HG03342 (cell line): ENCODE data around the gene SPOCK1.
A peak's percentile ranks its signal among the peaks of the same experiment; 100 is the strongest.

Experiments used
- ATAC-seq: cut with Tn5 transposase; IDR thresholded peaks from one replicate; pipeline ENCODE4 v1.9.1; 2021; ENCODE audit warnings: mild to moderate bottlenecking, moderate library complexity; ENCODE audit not compliant: unreplicated experiment

Gene SPOCK1

GRCh38 chr5:137174196-137174595, 324.9 kb downstream of the SPOCK1 start:
- ATAC-seq = no peak

GRCh38 chr5:137172258-137172657, 326.9 kb downstream of the SPOCK1 start:
- ATAC-seq = no peak

- no peak for ATAC-seq
Observed at GRCh38 chr5:137167187-137167586, 331.9 kb downstream of the SPOCK1 start.

GRCh38 chr5:137164961-137165360, 334.2 kb downstream of the SPOCK1 start:
- no peak for ATAC-seq

- ATAC-seq = no peak
Observed at GRCh38 chr5:137164536-137164935, 334.6 kb downstream of the SPOCK1 start.

GRCh38 chr5:137158691-137159090, 340.4 kb downstream of the SPOCK1 start:
- no peak for ATAC-seq

- ATAC-seq = no peak
Observed at GRCh38 chr5:137156180-137156579, 342.9 kb downstream of the SPOCK1 start.

GRCh38 chr5:137155261-137156000, 343.7 kb downstream of the SPOCK1 start:
- ATAC-seq = no peak

GRCh38 chr5:137152616-137153015, 346.5 kb downstream of the SPOCK1 start:
- no peak for ATAC-seq

- ATAC-seq = no peak
Observed at GRCh38 chr5:137148655-137149054, 350.5 kb downstream of the SPOCK1 start.

- no peak for ATAC-seq
Observed at GRCh38 chr5:137148159-137148558, 351.0 kb downstream of the SPOCK1 start.

GRCh38 chr5:137147346-137147745, 351.8 kb downstream of the SPOCK1 start:
- no peak for ATAC-seq

- ATAC-seq = no peak
Observed at GRCh38 chr5:137146402-137146890, 352.7 kb downstream of the SPOCK1 start.

- ATAC-seq = no peak
Observed at GRCh38 chr5:137145721-137146120, 353.4 kb downstream of the SPOCK1 start.

- ATAC-seq = no peak
Observed at GRCh38 chr5:137144656-137145055, 354.5 kb downstream of the SPOCK1 start.

- ATAC-seq = peak; percentile 47
Observed at GRCh38 chr5:137142764-137143605, 356.1 kb downstream of the SPOCK1 start.

GRCh38 chr5:137142346-137142745, 356.8 kb downstream of the SPOCK1 start:
- peak; percentile 20 for ATAC-seq

GRCh38 chr5:137141779-137142178, 357.3 kb downstream of the SPOCK1 start:
- ATAC-seq = no peak

GRCh38 chr5:137136991-137137632, 362.0 kb downstream of the SPOCK1 start:
- ATAC-seq = no peak

- no peak for ATAC-seq
Observed at GRCh38 chr5:137134920-137135532, 364.1 kb downstream of the SPOCK1 start.
